GM12878 (cell line): ENCODE measurements around the gene SUFU.

Experiments used
- CBFB ChIP-seq: IDR thresholded peaks from 2 replicates; pipeline ENCODE4 v1.6.1; 2016; ENCODE audit warnings: antibody characterized with exemption, low read depth
- CEBPB ChIP-seq, 2 experiments: fragments of 150-350 bp in 1 of 2; IDR thresholded peaks; 2 replicates each; pipeline ENCODE4 v1.6.1; 2012 to 2014; ENCODE audit warnings: low read depth in 2 of 2, low read length in 2 of 2, borderline replicate concordance in 1 of 2, inconsistent platforms in 1 of 2
- EED ChIP-seq: sonication (generic); IDR thresholded peaks from 2 replicates; pipeline ENCODE4 v1.6.1; 2016; ENCODE audit warnings: antibody characterized with exemption, low read depth
- EP300 ChIP-seq, 2 experiments: fragments of 150-350 bp in 1 of 2; IDR thresholded peaks; 2 replicates each; pipeline ENCODE4 v1.6.1; 2011 to 2012; ENCODE audit warnings: low read depth in 2 of 2, low read length in 2 of 2, borderline replicate concordance in 1 of 2, improper control_type of control experiment in 1 of 2, inconsistent platforms in 1 of 2; ENCODE audit not compliant: control insufficient read depth in 1 of 2
- EZH2 ChIP-seq: IDR thresholded peaks from 2 replicates; pipeline ENCODE4 v1.6.1; 2012; ENCODE audit warnings: low read depth, mild to moderate bottlenecking, control low read depth, inconsistent platforms, low read length, borderline replicate concordance; ENCODE audit not compliant: control insufficient read depth
- FOS ChIP-seq: IDR thresholded peaks from 3 replicates; pipeline ENCODE4 v1.6.1; 2011; ENCODE audit warnings: borderline replicate concordance; ENCODE audit not compliant: insufficient read length; ENCODE audit errors: extremely low read depth
- FOXK2 ChIP-seq: fragments of 450-650 bp; IDR thresholded peaks from 2 replicates; pipeline ENCODE4 v1.6.1; 2017; ENCODE audit warnings: mild to moderate bottlenecking, moderate library complexity
- HDGF ChIP-seq: fragments of 450-650 bp; IDR thresholded peaks from 2 replicates; pipeline ENCODE4 v1.6.1; 2016; ENCODE audit warnings: antibody characterized with exemption
- SIN3A ChIP-seq: IDR thresholded peaks from 2 replicates; pipeline ENCODE4 v1.6.1; 2012; ENCODE audit warnings: low read depth, low read length, improper control_type of control experiment
- TF ChIP-seq, protein P1 (sequence below), 3 experiments: IDR thresholded peaks in 2 of 3; conservative IDR thresholded peaks in 1 of 3; 2 replicates each; pipeline ENCODE4 v1.5.1; 2011; ENCODE audit warnings: low read depth in 3 of 3, low read length in 3 of 3, mild to moderate bottlenecking in 3 of 3, control low read depth in 2 of 3, moderate library complexity in 2 of 3, inconsistent platforms in 1 of 3, mixed read lengths in 1 of 3; ENCODE audit not compliant: control insufficient read depth in 2 of 3, insufficient read depth in 1 of 3; ENCODE audit errors: extremely low read depth in 1 of 3
- TF ChIP-seq, protein P2 (sequence below): fragments of 450-650 bp; IDR thresholded peaks from 2 replicates; pipeline ENCODE4 v1.6.1; 2017; ENCODE audit warnings: mild to moderate bottlenecking
- TF ChIP-seq, protein P3 (sequence below): fragments of 450-650 bp; IDR thresholded peaks from 2 replicates; pipeline ENCODE4 v1.6.1; 2018; ENCODE audit warnings: mild to moderate bottlenecking, low read depth, moderate library complexity; ENCODE audit not compliant: partially characterized antibody
- TF ChIP-seq, protein P4 (sequence below): fragments of 450-650 bp; IDR thresholded peaks from 2 replicates; pipeline ENCODE4 v1.6.1; 2014; ENCODE audit warnings: mild to moderate bottlenecking

- TF ChIP-seq, protein P1, sequence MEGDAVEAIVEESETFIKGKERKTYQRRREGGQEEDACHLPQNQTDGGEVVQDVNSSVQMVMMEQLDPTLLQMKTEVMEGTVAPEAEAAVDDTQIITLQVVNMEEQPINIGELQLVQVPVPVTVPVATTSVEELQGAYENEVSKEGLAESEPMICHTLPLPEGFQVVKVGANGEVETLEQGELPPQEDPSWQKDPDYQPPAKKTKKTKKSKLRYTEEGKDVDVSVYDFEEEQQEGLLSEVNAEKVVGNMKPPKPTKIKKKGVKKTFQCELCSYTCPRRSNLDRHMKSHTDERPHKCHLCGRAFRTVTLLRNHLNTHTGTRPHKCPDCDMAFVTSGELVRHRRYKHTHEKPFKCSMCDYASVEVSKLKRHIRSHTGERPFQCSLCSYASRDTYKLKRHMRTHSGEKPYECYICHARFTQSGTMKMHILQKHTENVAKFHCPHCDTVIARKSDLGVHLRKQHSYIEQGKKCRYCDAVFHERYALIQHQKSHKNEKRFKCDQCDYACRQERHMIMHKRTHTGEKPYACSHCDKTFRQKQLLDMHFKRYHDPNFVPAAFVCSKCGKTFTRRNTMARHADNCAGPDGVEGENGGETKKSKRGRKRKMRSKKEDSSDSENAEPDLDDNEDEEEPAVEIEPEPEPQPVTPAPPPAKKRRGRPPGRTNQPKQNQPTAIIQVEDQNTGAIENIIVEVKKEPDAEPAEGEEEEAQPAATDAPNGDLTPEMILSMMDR (IDR thresholded peaks at IDR 0.05 in 2 of 3, conservative IDR thresholded peaks at IDR 0.05 in 1 of 3; ENCODE audit: control insufficient read depth in 2 of 3, extremely low read depth in 1 of 3, insufficient read depth in 1 of 3, low read depth in 3 of 3, low read length in 3 of 3), result no peak
- no peak for TF ChIP-seq CBFB
- TF ChIP-seq, protein P2, sequence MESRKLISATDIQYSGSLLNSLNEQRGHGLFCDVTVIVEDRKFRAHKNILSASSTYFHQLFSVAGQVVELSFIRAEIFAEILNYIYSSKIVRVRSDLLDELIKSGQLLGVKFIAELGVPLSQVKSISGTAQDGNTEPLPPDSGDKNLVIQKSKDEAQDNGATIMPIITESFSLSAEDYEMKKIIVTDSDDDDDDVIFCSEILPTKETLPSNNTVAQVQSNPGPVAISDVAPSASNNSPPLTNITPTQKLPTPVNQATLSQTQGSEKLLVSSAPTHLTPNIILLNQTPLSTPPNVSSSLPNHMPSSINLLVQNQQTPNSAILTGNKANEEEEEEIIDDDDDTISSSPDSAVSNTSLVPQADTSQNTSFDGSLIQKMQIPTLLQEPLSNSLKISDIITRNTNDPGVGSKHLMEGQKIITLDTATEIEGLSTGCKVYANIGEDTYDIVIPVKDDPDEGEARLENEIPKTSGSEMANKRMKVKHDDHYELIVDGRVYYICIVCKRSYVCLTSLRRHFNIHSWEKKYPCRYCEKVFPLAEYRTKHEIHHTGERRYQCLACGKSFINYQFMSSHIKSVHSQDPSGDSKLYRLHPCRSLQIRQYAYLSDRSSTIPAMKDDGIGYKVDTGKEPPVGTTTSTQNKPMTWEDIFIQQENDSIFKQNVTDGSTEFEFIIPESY, result no peak
- no peak for TF ChIP-seq SIN3A
- TF ChIP-seq EED, result no peak
- TF ChIP-seq FOS, result no peak
- TF ChIP-seq FOXK2, result no peak
- TF ChIP-seq, protein P3, sequence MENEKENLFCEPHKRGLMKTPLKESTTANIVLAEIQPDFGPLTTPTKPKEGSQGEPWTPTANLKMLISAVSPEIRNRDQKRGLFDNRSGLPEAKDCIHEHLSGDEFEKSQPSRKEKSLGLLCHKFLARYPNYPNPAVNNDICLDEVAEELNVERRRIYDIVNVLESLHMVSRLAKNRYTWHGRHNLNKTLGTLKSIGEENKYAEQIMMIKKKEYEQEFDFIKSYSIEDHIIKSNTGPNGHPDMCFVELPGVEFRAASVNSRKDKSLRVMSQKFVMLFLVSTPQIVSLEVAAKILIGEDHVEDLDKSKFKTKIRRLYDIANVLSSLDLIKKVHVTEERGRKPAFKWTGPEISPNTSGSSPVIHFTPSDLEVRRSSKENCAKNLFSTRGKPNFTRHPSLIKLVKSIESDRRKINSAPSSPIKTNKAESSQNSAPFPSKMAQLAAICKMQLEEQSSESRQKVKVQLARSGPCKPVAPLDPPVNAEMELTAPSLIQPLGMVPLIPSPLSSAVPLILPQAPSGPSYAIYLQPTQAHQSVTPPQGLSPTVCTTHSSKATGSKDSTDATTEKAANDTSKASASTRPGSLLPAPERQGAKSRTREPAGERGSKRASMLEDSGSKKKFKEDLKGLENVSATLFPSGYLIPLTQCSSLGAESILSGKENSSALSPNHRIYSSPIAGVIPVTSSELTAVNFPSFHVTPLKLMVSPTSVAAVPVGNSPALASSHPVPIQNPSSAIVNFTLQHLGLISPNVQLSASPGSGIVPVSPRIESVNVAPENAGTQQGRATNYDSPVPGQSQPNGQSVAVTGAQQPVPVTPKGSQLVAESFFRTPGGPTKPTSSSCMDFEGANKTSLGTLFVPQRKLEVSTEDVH, result no peak
- TF ChIP-seq EP300 (IDR thresholded peaks at IDR 0.05; ENCODE audit: borderline replicate concordance in 1 of 2, control insufficient read depth in 1 of 2, low read depth in 2 of 2, low read length in 2 of 2), result no peak
- TF ChIP-seq CEBPB (IDR thresholded peaks at IDR 0.05; ENCODE audit: borderline replicate concordance in 1 of 2, low read depth in 2 of 2, low read length in 2 of 2), result no peak
- TF ChIP-seq, protein P4, sequence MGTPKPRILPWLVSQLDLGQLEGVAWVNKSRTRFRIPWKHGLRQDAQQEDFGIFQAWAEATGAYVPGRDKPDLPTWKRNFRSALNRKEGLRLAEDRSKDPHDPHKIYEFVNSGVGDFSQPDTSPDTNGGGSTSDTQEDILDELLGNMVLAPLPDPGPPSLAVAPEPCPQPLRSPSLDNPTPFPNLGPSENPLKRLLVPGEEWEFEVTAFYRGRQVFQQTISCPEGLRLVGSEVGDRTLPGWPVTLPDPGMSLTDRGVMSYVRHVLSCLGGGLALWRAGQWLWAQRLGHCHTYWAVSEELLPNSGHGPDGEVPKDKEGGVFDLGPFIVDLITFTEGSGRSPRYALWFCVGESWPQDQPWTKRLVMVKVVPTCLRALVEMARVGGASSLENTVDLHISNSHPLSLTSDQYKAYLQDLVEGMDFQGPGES, result no peak
- TF ChIP-seq HDGF, result no peak
- TF ChIP-seq EZH2, result no peak
Measured at GRCh38 chr10:102580230-102580629, 76.5 kb downstream of the SUFU start.
